Measurements from ENCODE around the gene NAPB.

Gene NAPB

GRCh38 chr20:23403751-23404150 lies 17.5 kb downstream of the NAPB start:
- DNase-seq, result no peak

- no peak for DNase-seq
These were observed 20.2 kb downstream of the NAPB start for GRCh38 chr20:23401051-23401450.

- no peak for DNase-seq
These were observed 21.6 kb downstream of the NAPB start for GRCh38 chr20:23399568-23400241.

- no peak for DNase-seq
These were observed 23.3 kb downstream of the NAPB start for GRCh38 chr20:23397961-23398360.

- DNase-seq, result no peak
These were observed 24.2 kb downstream of the NAPB start for GRCh38 chr20:23396950-23397627.

- DNase-seq, result no peak
These were observed 27.1 kb downstream of the NAPB start for GRCh38 chr20:23393996-23394775.

- no peak for DNase-seq
These were observed 29.5 kb downstream of the NAPB start for GRCh38 chr20:23391707-23392310.

GRCh38 chr20:23390091-23390774 lies 31.1 kb downstream of the NAPB start:
- DNase-seq, result no peak

GRCh38 chr20:23387118-23387443 lies 34.2 kb downstream of the NAPB start:
- DNase-seq, result no peak

GRCh38 chr20:23386304-23387117 lies 34.8 kb downstream of the NAPB start:
- no peak for DNase-seq

- DNase-seq, result no peak
These were observed 39.4 kb downstream of the NAPB start for GRCh38 chr20:23381876-23382275.

GRCh38 chr20:23379772-23380171 lies 41.5 kb downstream of the NAPB start:
- no peak for DNase-seq

- no peak for DNase-seq
These were observed 45.5 kb downstream of the NAPB start for GRCh38 chr20:23375827-23376226.

GRCh38 chr20:23374441-23374840 lies 46.8 kb downstream of the NAPB start:
- DNase-seq, result no peak

GRCh38 chr20:23371496-23371895 lies 49.8 kb downstream of the NAPB start:
- no peak for DNase-seq

GRCh38 chr20:23370873-23371272 lies 50.4 kb downstream of the NAPB start:
- no peak for DNase-seq

GRCh38 chr20:23370274-23370673 lies 51.0 kb downstream of the NAPB start:
- DNase-seq, result no peak

- no peak for DNase-seq
These were observed 52.0 kb downstream of the NAPB start for GRCh38 chr20:23369072-23369823.

GRCh38 chr20:23368316-23369071 lies 52.8 kb downstream of the NAPB start:
- no peak for DNase-seq

- no peak for DNase-seq
These were observed 53.5 kb downstream of the NAPB start for GRCh38 chr20:23367770-23368169.

- DNase-seq, result no peak
These were observed 54.9 kb downstream of the NAPB start for GRCh38 chr20:23366384-23366783.

Data from stimulated activated CD4-positive, alpha-beta T cell treated with anti-CD3 and anti-CD28 coated beads, Interleukin-4, amount 100 ng/mL, for 1 hour (primary cell).